Keratinocyte (primary cell): ENCODE measurements around the gene ZEB1. TPM values are rescaled to one million over a fixed set of nuclear protein-coding genes. Genes with fewer than 3 reads are reported as not detected.

Experiments used
- DNase-seq: peaks from one replicate; pipeline ENCODE4 v3.0.0-alpha.2; 2011; ENCODE audit warnings: low read depth, missing footprints, low spot score
- FAIRE-seq: peaks from 2 replicates; lab custom pipeline; 2011; peaks lifted over from hg19 to GRCh38; lab: Jason Lieb, UNC
- H2AFZ ChIP-seq: 2 replicates; pipeline ENCODE4 v1.6.0; 2012; ENCODE audit warnings: low read length, control low read depth, inconsistent platforms; ENCODE audit not compliant: control insufficient read depth
- H3K27ac ChIP-seq: 2 replicates; pipeline ENCODE4 v1.5.1; 2011; ENCODE audit warnings: low read length; ENCODE audit not compliant: control insufficient read depth, insufficient read depth
- H3K27me3 ChIP-seq: 3 replicates; pipeline ENCODE4 v1.6.0; 2011; ENCODE audit warnings: low read length; ENCODE audit not compliant: control insufficient read depth, insufficient read depth; ENCODE audit errors: extremely low read depth
- H3K36me3 ChIP-seq, 2 experiments: 2 replicates in 1 of 2; 3 replicates in 1 of 2; pipeline ENCODE4 v1.5.1; 2011; ENCODE audit warnings: low read length in 2 of 2, mild to moderate bottlenecking in 1 of 2; ENCODE audit not compliant: control insufficient read depth in 2 of 2, insufficient read depth in 2 of 2; ENCODE audit errors: extremely low read depth in 1 of 2
- H3K4me1 ChIP-seq: 3 replicates; pipeline ENCODE4 v1.5.1; 2011; ENCODE audit warnings: low read length; ENCODE audit not compliant: control insufficient read depth, insufficient read depth; ENCODE audit errors: extremely low read depth
- H3K4me2 ChIP-seq: 3 replicates; pipeline ENCODE4 v1.6.0; 2011; ENCODE audit warnings: low read depth, low read length; ENCODE audit not compliant: control insufficient read depth, insufficient read depth; ENCODE audit errors: extremely low read depth
- H3K4me3 ChIP-seq, 3 experiments: fragments of 200-600 bp in 1 of 3; sonication (generic) in 1 of 3; 2 replicates in 2 of 3; 3 replicates in 1 of 3; pipeline ENCODE4 v1.5.1; 2011 to 2016; ENCODE audit warnings: low read length in 3 of 3, mild to moderate bottlenecking in 3 of 3, control low read depth in 2 of 3, inconsistent platforms in 1 of 3, low read depth in 1 of 3, mixed read lengths in 1 of 3, mixed run types in 1 of 3, moderate library complexity in 1 of 3; ENCODE audit not compliant: control insufficient read depth in 2 of 3, insufficient read depth in 2 of 3; ENCODE audit errors: extremely low read depth in 1 of 3
- H3K79me2 ChIP-seq: 2 replicates; pipeline ENCODE4 v1.6.0; 2012; ENCODE audit warnings: low read length; ENCODE audit not compliant: control insufficient read depth, insufficient read depth
- H3K9ac ChIP-seq: 3 replicates; pipeline ENCODE4 v1.6.0; 2011; ENCODE audit warnings: low read length; ENCODE audit not compliant: control insufficient read depth, insufficient read depth; ENCODE audit errors: extremely low read depth
- H3K9me1 ChIP-seq: 3 replicates; pipeline ENCODE4 v1.6.0; 2011; ENCODE audit warnings: low read length; ENCODE audit not compliant: control insufficient read depth, insufficient read depth; ENCODE audit errors: extremely low read depth
- H3K9me3 ChIP-seq: 2 replicates; pipeline ENCODE4 v1.5.1; 2012; ENCODE audit warnings: low read depth, low read length; ENCODE audit not compliant: control insufficient read depth
- H4K20me1 ChIP-seq: 3 replicates; pipeline ENCODE4 v1.6.0; 2011; ENCODE audit warnings: low read length; ENCODE audit not compliant: control insufficient read depth, insufficient read depth; ENCODE audit errors: extremely low read depth
- EZH2 ChIP-seq: IDR thresholded peaks from one replicate; pipeline ENCODE4 v1.6.1; 2012; ENCODE audit warnings: inconsistent platforms, mild to moderate bottlenecking, low read length, moderate library complexity
- dilution Hi-C: fragments of 300-500 bp; cut with MboI; formaldehyde crosslinking; loops from one replicate; pipeline ENCODE4 v1.7.0; 2020; ENCODE audit warnings: low sequenced_read_pairs; ENCODE audit not compliant: extremely low pct_ligation_motif_present
- polyA plus RNA-seq, 5 experiments: library from polyadenylated mRNA; depleted of rRNA in 3 of 5; stranded (reverse) in 3 of 5; stranded (forward) in 1 of 5; unstranded in 1 of 5; fragments of >200 nt; gene quantifications; 1 replicate in 1 of 5; 2 replicates in 3 of 5; 3 replicates in 1 of 5; pipeline versions ENCODE4 v1.2.1 to v1.2.3, GENCODE V29; 2011 to 2012; ENCODE audit warnings: missing spikeins in 2 of 5, low read depth in 1 of 5, low replicate concordance in 1 of 5
- TF ChIP-seq, protein P1 (sequence below), 3 experiments: IDR thresholded peaks in 1 of 3; conservative IDR thresholded peaks in 1 of 3; optimal IDR thresholded peaks in 1 of 3; 2 replicates in 2 of 3; 3 replicates in 1 of 3; pipeline versions ENCODE3 to v1.5.1; 2011; ENCODE audit warnings: low read length in 3 of 3, mild to moderate bottlenecking in 3 of 3, moderate library complexity in 2 of 3, control low read depth in 1 of 3, inconsistent platforms in 1 of 3; ENCODE audit not compliant: insufficient read depth in 2 of 3; ENCODE audit errors: extremely low read depth in 1 of 3

The ZEB1 gene
- polyA plus RNA-seq, 1 donor (not counting 4 experiments of a cell fraction or from before 2014, with no cell fraction given): 0.96 TPM

- Histone ChIP-seq H3K36me3 (no peaks in the 10 kb centered on the region), H3K9ac (no peak overlapping the region), H3K27ac (no peak overlapping the region), H3K27me3 (no peaks in the 10 kb centered on the region), H3K9me3 (no peaks in the 10 kb centered on the region), H3K79me2 (no peaks in the 10 kb centered on the region), H3K9me1 (no peaks in the 10 kb centered on the region), H3K4me1 (no peaks in the 10 kb centered on the region), H3K4me3 (no peak overlapping the region), H4K20me1 (no peaks in the 10 kb centered on the region), H2AFZ (no peak overlapping the region), H3K4me2 (no peak overlapping the region)
- dilution Hi-C loops: no loop called here
- DNase-seq: no peak
- TF ChIP-seq, protein P1, sequence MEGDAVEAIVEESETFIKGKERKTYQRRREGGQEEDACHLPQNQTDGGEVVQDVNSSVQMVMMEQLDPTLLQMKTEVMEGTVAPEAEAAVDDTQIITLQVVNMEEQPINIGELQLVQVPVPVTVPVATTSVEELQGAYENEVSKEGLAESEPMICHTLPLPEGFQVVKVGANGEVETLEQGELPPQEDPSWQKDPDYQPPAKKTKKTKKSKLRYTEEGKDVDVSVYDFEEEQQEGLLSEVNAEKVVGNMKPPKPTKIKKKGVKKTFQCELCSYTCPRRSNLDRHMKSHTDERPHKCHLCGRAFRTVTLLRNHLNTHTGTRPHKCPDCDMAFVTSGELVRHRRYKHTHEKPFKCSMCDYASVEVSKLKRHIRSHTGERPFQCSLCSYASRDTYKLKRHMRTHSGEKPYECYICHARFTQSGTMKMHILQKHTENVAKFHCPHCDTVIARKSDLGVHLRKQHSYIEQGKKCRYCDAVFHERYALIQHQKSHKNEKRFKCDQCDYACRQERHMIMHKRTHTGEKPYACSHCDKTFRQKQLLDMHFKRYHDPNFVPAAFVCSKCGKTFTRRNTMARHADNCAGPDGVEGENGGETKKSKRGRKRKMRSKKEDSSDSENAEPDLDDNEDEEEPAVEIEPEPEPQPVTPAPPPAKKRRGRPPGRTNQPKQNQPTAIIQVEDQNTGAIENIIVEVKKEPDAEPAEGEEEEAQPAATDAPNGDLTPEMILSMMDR (optimal IDR thresholded peaks at IDR 0.05 in 1 of 3, IDR thresholded peaks at IDR 0.05 in 1 of 3, conservative IDR thresholded peaks at IDR 0.05 in 1 of 3; ENCODE audit: extremely low read depth in 1 of 3, insufficient read depth in 2 of 3, low read length in 3 of 3): no peak
- no peak for TF ChIP-seq EZH2
- FAIRE-seq: no peak
These were observed 30.1 kb upstream of the ZEB1 start for GRCh38 chr10:31288962-31289361.

GRCh38 chr10:31290386-31290785 is 28.6 kb upstream of the ZEB1 start:
- DNase-seq: no peak
- H3K9me1 ChIP-seq: no peaks in the 10 kb centered on the region
- H3K4me1 ChIP-seq: no peaks in the 10 kb centered on the region
- H3K9me3 ChIP-seq: no peaks in the 10 kb centered on the region
- H3K4me2 ChIP-seq: no peak overlapping the region
- H3K9ac ChIP-seq: no peak overlapping the region
- no peaks in the 10 kb centered on the region for H3K79me2 ChIP-seq
- TF ChIP-seq EZH2: no peak
- TF ChIP-seq, protein P1 (optimal IDR thresholded peaks at IDR 0.05 in 1 of 3, IDR thresholded peaks at IDR 0.05 in 1 of 3, conservative IDR thresholded peaks at IDR 0.05 in 1 of 3; ENCODE audit: extremely low read depth in 1 of 3, insufficient read depth in 2 of 3, low read length in 3 of 3): no peak
- H3K4me3 ChIP-seq: no peak overlapping the region
- H4K20me1 ChIP-seq: no peaks in the 10 kb centered on the region
- H3K27ac ChIP-seq: no peak overlapping the region
- no peak for FAIRE-seq
- H2AFZ ChIP-seq: no peak overlapping the region
- no peaks in the 10 kb centered on the region for H3K36me3 ChIP-seq
- H3K27me3 ChIP-seq: no peaks in the 10 kb centered on the region
- dilution Hi-C loops: no loop called here
